Measurements from ENCODE around the gene ZSCAN16.
"Not testable (repeated sequence)": the region's sequence is repeated elsewhere in the genome, so short reads cannot be mapped to it uniquely, and the experiment has no call there.

DNA sequence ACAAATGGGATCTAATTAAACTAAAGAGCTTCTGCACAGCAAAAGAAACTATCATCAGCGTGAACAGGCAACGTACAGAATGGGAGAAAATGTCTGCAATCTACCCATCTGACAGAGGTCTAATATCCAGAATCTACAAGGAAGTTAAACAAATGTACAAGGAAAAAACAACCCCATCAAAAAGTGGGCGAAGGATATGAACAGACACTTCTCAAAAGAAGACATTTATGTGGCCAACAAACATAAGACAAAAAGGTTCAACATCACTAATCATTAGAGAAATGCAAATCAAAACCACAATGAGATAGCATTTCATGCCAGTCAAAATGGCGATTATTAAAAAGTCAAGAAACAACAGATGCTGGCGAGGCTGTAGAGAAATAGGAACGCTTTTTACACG, 22.2 kb upstream of the ZSCAN16 start:
- TF ChIP-seq, protein P1, sequence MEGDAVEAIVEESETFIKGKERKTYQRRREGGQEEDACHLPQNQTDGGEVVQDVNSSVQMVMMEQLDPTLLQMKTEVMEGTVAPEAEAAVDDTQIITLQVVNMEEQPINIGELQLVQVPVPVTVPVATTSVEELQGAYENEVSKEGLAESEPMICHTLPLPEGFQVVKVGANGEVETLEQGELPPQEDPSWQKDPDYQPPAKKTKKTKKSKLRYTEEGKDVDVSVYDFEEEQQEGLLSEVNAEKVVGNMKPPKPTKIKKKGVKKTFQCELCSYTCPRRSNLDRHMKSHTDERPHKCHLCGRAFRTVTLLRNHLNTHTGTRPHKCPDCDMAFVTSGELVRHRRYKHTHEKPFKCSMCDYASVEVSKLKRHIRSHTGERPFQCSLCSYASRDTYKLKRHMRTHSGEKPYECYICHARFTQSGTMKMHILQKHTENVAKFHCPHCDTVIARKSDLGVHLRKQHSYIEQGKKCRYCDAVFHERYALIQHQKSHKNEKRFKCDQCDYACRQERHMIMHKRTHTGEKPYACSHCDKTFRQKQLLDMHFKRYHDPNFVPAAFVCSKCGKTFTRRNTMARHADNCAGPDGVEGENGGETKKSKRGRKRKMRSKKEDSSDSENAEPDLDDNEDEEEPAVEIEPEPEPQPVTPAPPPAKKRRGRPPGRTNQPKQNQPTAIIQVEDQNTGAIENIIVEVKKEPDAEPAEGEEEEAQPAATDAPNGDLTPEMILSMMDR (IDR thresholded peaks at IDR 0.05): not testable (repeated sequence)
- TF ChIP-seq POLR2A (IDR thresholded peaks at IDR 0.05): not testable (repeated sequence)

Data from ovary (tissue), 3 donors.